ENCODE data around the gene PTPMT1.

The PTPMT1 gene

DNA sequence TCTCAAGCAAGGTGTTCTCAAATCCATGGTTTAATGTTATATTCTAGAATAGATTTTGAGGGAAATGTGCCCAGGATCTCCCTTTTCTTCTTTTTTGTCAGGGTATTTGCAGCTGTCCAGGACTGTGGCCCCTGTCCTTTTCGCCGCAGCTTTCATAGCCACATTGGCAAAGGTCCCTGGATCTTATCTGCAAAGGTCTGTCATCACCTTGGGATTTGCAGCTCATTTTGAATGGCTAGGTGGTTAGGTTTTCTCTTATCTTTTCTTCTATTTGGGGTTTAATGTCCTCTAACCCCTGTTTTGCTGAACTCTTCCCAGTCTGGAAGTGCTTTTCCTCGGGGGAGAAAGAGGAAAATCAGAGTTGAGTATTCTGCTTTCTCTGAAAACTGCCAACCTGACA is 40.5 kb downstream of the PTPMT1 start:
- in situ Hi-C loops (cut with HindIII; ENCODE audit: low sequenced_read_pairs) = no loop called here

DNA sequence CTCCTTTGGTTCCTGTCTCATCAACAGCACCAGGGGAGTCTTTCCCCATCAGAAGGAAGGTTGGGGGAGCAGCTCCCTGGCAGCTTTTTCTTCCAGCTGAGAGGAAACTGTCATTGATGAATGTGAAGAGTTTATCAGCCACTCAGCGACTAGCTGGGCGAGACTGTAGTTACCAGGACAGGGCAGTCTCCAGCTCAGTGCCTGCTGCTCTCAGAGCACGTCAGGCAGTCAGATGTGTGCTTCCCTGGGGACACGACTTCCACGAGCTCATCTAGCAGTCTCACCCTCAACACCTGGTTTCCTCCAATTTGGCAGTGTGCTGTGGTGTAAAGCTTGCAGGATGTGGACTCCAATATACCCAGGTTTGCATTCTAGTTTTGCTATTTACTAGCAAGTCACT is 41.3 kb downstream of the PTPMT1 start:
- in situ Hi-C loops (cut with HindIII; ENCODE audit: low sequenced_read_pairs) = no loop called here

DNA sequence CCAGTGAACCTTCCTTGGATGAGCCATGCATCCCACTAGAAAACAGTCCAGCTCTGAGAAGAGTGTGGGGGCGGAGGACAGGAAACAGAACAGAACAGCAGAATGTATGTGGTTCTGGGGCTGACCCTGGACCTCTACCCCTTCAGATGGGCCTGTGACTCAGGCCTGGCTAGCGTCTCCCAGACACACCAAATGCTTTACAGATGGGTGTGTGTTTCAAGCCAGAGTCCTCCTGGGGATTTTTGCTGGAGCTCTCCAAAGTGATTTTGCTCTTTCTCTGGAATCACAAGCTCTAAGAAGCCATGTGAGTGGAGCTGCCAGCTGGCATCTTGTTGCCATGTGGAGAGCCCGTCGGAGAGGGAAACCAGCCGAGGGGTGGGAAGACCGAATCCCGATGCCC is 42.0 kb downstream of the PTPMT1 start:
- in situ Hi-C loops (cut with HindIII; ENCODE audit: low sequenced_read_pairs) = no loop called here

DNA sequence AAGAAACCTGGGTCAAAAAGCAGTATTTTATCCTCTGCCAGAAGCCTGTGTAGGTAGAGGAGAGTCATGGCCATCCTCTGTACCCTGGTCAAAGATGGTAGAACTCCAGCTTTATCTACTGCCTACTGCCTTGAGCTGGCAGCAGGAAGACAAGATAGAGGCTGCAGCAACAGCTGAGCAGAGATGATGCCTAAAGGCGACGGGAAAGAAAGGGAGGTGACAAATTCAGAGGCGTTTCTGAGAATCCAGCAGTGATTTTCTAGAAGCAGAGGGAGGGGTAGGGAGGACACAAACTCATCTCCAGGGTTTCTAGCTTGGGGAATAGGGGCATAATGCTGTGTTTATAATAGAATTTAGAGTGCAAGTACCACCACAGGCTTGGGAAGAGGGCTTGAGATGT is 44.3 kb downstream of the PTPMT1 start:
- in situ Hi-C loops (cut with HindIII; ENCODE audit: low sequenced_read_pairs) = no loop called here

DNA sequence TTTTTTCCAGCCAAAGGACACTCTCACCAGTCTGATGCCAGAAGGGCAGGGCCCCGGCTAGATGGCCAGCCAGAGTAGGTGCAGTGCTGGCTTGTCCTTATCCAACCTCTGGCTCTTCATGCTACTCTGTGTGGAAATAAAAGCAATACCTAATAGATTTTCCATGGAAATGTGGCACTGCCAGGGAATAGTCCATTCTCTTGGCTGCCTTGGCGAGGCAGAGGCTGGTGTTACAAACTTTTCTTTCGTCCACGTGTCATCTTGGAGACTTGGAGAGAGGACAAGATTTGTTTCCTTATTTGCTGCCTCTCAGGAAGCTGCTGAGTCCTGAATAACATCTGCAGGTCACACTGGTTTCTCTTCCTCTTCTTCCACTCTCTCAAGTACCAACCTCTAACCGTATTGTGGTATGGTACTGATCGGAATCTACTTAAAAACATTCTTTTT is 46.0 kb downstream of the PTPMT1 start:
- in situ Hi-C loops (cut with HindIII; ENCODE audit: low sequenced_read_pairs) = no loop called here

DNA sequence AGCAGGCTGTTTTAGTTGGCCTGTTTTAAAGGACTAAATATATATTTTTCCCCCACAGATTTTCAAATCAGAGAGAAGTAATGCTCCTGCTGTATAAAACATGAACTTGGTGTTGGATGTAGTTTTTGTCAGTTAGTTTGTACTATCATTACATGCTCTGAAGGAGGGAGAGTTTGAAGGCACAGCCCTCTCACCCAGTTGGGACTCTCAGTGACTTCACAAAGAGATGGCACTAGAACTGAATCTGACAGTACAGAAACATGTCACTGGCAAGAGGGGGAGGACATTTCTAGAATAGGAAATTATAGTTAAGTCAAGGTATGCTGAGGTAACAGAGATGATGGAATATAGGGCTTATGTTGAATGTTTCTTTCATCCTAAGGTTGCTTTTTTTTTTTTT is 49.9 kb downstream of the PTPMT1 start:
- in situ Hi-C loops (cut with HindIII; ENCODE audit: low sequenced_read_pairs) = no loop called here

DNA sequence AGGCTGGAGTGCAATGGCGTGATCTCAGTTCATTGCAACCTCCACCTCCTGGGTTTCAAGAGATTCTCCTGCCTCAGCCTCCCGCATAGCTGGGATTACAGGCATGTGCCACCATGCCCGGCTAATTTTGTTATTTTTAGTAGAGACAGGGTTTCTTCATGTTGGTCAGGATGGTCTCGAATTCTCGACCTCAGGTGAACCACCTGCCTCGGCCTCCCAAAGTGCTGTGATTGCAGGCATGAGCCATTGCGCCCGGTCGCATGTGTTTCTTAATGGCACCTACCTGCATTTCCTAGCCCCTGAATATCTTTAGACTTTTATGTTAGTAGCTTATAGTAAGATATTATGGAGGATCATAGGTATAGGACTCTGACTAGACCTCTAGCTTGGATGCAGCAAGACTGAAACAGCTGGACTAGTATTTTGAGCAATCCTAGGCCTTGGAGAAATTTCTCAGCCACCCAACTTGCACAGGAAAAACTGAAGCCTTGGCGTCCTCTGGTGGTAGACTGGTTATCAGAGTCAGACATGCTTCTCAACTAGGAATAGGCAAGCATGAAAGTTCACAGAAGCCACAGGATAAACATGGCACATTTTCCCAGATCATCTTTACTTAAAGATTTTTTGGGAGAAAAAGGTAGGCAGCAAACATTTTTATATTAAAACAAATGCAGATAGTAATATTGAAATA is 51.5 kb downstream of the PTPMT1 start:
- in situ Hi-C loops (cut with HindIII; ENCODE audit: low sequenced_read_pairs) = no loop called here

DNA sequence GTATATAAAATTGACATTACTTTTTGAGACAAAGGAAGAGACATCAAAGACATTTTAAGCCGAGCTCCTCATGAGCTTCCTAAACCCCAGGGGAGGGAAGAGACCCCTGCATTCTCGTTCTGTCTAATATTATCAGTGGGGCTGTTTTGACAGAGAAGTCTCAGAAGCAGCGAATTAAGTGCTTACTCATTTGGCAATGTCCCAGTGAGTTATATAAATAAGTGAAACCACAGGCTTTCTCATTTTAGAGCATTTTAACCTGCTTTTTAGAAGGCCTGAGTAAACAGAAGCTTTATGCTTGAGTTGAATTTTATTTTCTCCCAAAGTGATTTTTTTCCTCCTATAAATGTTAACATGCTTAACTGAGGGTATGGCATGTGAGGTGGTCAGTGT is 52.0 kb downstream of the PTPMT1 start:
- in situ Hi-C loops (cut with HindIII; ENCODE audit: low sequenced_read_pairs) = no loop called here

DNA sequence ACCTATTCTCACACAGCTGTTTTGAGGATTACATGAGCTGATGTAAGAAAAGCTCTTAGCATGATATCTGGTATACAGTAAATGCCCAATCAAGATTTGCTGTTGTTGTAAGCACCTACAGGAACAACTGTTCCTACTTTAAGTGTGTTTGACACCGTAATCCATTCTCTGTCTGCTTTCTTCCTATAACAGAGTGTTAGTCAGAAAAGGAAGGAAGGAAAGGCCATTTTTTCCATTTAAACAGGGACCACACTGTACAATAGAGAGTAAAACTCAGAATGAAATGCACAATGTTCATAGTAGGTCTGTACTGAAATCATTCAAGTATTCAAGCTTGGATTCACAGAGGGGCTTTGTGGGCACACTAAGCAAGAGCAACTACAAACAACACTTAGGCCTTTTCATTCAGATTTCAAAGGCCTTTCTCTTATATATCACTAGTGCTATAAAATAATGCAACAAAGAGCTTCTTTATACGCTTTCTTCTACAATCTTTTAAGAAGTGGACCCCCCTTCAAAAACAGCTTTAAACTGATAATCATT is 55.5 kb downstream of the PTPMT1 start:
- in situ Hi-C loops (cut with HindIII; ENCODE audit: low sequenced_read_pairs) = loop anchor here (10.0 kb wide), 1 partner anchor 46 kb away; the partner anchor contains the start of genes KBTBD4 and NDUFS3
